Stimulated activated CD4-positive, alpha-beta T cell treated with anti-CD3 and anti-CD28 coated beads, Interleukin-15, amount 100 ng/mL, for 48 hours (primary cell): ENCODE measurements around the gene NMNAT3.

Experiments
- DNase-seq, 2 donors: peaks; one replicate each; pipeline ENCODE4 v3.0.0-alpha.2; 2020; ENCODE audit warnings: low read depth in 2 of 2

The NMNAT3 gene

GRCh38 chr3:139521144-139521543 lies 156.6 kb downstream of the NMNAT3 start:
- no peak for DNase-seq

- DNase-seq, result no peak
Measured at GRCh38 chr3:139519998-139520737, 157.6 kb downstream of the NMNAT3 start.

- DNase-seq, result no peak
Measured at GRCh38 chr3:139518926-139519842, 158.6 kb downstream of the NMNAT3 start.

GRCh38 chr3:139518306-139518705 lies 159.5 kb downstream of the NMNAT3 start:
- DNase-seq, result no peak

- no peak for DNase-seq
Measured at GRCh38 chr3:139517321-139518065, 160.3 kb downstream of the NMNAT3 start.

- no peak for DNase-seq
Measured at GRCh38 chr3:139514741-139515140, 163.0 kb downstream of the NMNAT3 start.
